Lung (tissue), 12 donors: ENCODE results near the gene SNX5. TPM values are rescaled to one million over a fixed set of nuclear protein-coding genes. Genes with fewer than 3 reads are reported as not detected.
A peak's percentile ranks its signal among the peaks of the same experiment; 100 is the strongest.

ENCODE experiments used
- ATAC-seq: fragments of 200-7000 bp; cut with Tn5 transposase; one replicate; pipeline ENCODE4 v1.9.1; 2020; ENCODE audit warnings: moderate number of reproducible peaks; ENCODE audit not compliant: insufficient read depth, low FRiP score
- DNase-seq, 3 donors: peaks; one replicate each; pipeline ENCODE4 v3.0.0-alpha.2; 2013 to 2017
- H3K27ac ChIP-seq, 2 donors: one replicate each; pipeline ENCODE4 v1.5.1; 2013; ENCODE audit warnings: mild to moderate bottlenecking in 2 of 2, moderate library complexity in 2 of 2, control low read depth in 1 of 2, inconsistent platforms in 1 of 2, low read depth in 1 of 2, low read length in 1 of 2
- H3K27me3 ChIP-seq, 3 donors: one replicate each; pipeline ENCODE4 v1.5.1; 2013; ENCODE audit warnings: low read length in 2 of 3; ENCODE audit not compliant: control insufficient read depth in 3 of 3, insufficient read depth in 3 of 3
- H3K36me3 ChIP-seq, 4 donors: one replicate each; pipeline ENCODE4 v1.5.1; 2013; ENCODE audit warnings: low read length in 4 of 4, mild to moderate bottlenecking in 1 of 4, moderate library complexity in 1 of 4; ENCODE audit not compliant: control insufficient read depth in 4 of 4, insufficient read depth in 4 of 4
- H3K4me1 ChIP-seq, 5 donors: one replicate each; pipeline ENCODE4 v1.5.1; 2013; ENCODE audit warnings: low read length in 5 of 5, mild to moderate bottlenecking in 2 of 5, moderate library complexity in 1 of 5; ENCODE audit not compliant: control insufficient read depth in 5 of 5, insufficient read depth in 5 of 5
- H3K4me3 ChIP-seq: one replicate; pipeline ENCODE4 v1.5.1; 2013; ENCODE audit warnings: mild to moderate bottlenecking, control low read depth, moderate library complexity
- H3K9ac ChIP-seq, 2 donors: one replicate each; pipeline ENCODE4 v1.5.1; 2013; ENCODE audit warnings: low read length in 2 of 2, control low read depth in 1 of 2; ENCODE audit not compliant: insufficient read depth in 1 of 2
- H3K9me3 ChIP-seq, 4 donors: one replicate each; pipeline ENCODE4 v1.5.1; 2013; ENCODE audit warnings: low read length in 3 of 4, mild to moderate bottlenecking in 1 of 4, moderate library complexity in 1 of 4; ENCODE audit not compliant: control insufficient read depth in 4 of 4, insufficient read depth in 3 of 4
- CTCF ChIP-seq: IDR thresholded peaks from 2 replicates; pipeline ENCODE4 v1.5.1; 2012; ENCODE audit warnings: mild to moderate bottlenecking; ENCODE audit errors: control extremely low read depth, extremely low read depth
- WGBS, 2 donors: extraction: QIAGEN DNeasy Blood & Tissue Kit; methylation state at CpG; one replicate each; pipeline ENCODE4 v1.1.7; 2013; 5-methylcytosine and 5-hydroxymethylcytosine counted together
- polyA plus RNA-seq, 2 donors: library from polyadenylated mRNA; stranded (reverse); fragments of 200-250 nt; gene quantifications; one replicate each; pipeline ENCODE4 v1.2.1, GENCODE V29; 2013
- total RNA-seq, 2 donors: library from RNA; depleted of rRNA in 1 of 2; stranded (reverse); fragments of >200 nt in 1 of 2; gene quantifications; one replicate each; pipeline ENCODE4 v1.2.1, GENCODE V29; 2014 to 2021
- donor health status: control.
- donor health status: control.
- donor health status: Bipolar disorder and iron deficiency.
- donor health status: healthy.
- donor health status: DM: yes; HTN: yes; CAD: no.

The SNX5 gene
- total and polyA plus RNA-seq, 4 donors = 66.6 to 194 (median 86.7) TPM

- peaks cover 0 to 15% (median 6%) of the 10 kb centered on the region in 5 donors for H3K4me1 ChIP-seq
- H3K27ac ChIP-seq = no peak overlapping the region
- TF ChIP-seq CTCF = no peak
- no peaks in the 10 kb centered on the region for H3K36me3 ChIP-seq
- H3K9me3 ChIP-seq = no peaks in the 10 kb centered on the region
- DNase-seq = no peak
- H3K9ac ChIP-seq = no peak overlapping the region
- no peaks in the 10 kb centered on the region for H3K27me3 ChIP-seq
- ATAC-seq = no peak
- 83 to 89% methylated on average over 2 of the region's 2 CpGs for WGBS, 2 donors
- no peak overlapping the region for H3K4me3 ChIP-seq
These were observed 55.7 kb downstream of the SNX5 start for GRCh38 chr20:17912916-17913315.

- Histone ChIP-seq H3K36me3 (no peaks in the 10 kb centered on the region), H3K27me3 (no peaks in the 10 kb centered on the region), H3K27ac (no peak overlapping the region), H3K9me3 (no peaks in the 10 kb centered on the region), H3K9ac (no peak overlapping the region), H3K4me3 (no peak overlapping the region), H3K4me1 (peaks cover 0 to 15% (median 6%) of the 10 kb centered on the region in 5 donors)
- WGBS, 2 donors = 71 to 81% methylated on average over 4 of the region's 4 CpGs
- DNase-seq (no peak), ATAC-seq (no peak)
- TF ChIP-seq CTCF = no peak
These were observed 56.7 kb downstream of the SNX5 start for GRCh38 chr20:17911927-17912326.

GRCh38 chr20:17910828-17911294, 57.7 kb downstream of the SNX5 start:
- H3K4me1 ChIP-seq = peaks cover 0 to 10% (median 5%) of the 10 kb centered on the region in 5 donors
- no peak overlapping the region for H3K9ac ChIP-seq
- DNase-seq (peak in 2 of 3 donors; percentile 51 to 66), ATAC-seq (peak; percentile 69)
- H3K4me3 ChIP-seq = no peak overlapping the region
- no peak for TF ChIP-seq CTCF
- H3K27ac ChIP-seq = peak overlapping the region in 1 of 2 donors; percentile 60
- H3K36me3 ChIP-seq = no peaks in the 10 kb centered on the region
- H3K9me3 ChIP-seq = no peaks in the 10 kb centered on the region
- WGBS, 2 donors = 30 to 55% methylated on average over 6 of the region's 6 CpGs
- H3K27me3 ChIP-seq = no peaks in the 10 kb centered on the region

- Histone ChIP-seq H3K9me3 (no peaks in the 10 kb centered on the region), H3K27me3 (no peaks in the 10 kb centered on the region), H3K4me1 (peaks cover 0 to 10% (median 5%) of the 10 kb centered on the region in 5 donors), H3K36me3 (no peaks in the 10 kb centered on the region), H3K27ac (no peak overlapping the region), H3K9ac (no peak overlapping the region), H3K4me3 (no peak overlapping the region)
- no peak for TF ChIP-seq CTCF
- ATAC-seq (no peak), DNase-seq (no peak)
- WGBS, 2 donors = 72 to 79% methylated on average over 4 of the region's 4 CpGs
These were observed 58.7 kb downstream of the SNX5 start for GRCh38 chr20:17909869-17910321.
